ENCODE data around the gene TARS1. TPM values are rescaled to one million over a fixed set of nuclear protein-coding genes. Genes with fewer than 3 reads are reported as not detected.

The TARS1 gene
- total and polyA plus RNA-seq, 7 donors = 50.8 to 152 (median 66.3) TPM

- WGBS, 3 donors = 88 to 91% (median 90%) methylated on average over 6 of the region's 6 CpGs
- Histone ChIP-seq H3K9me3 (no peaks in the 10 kb centered on the region), H3K27me3 (ENCODE audit: insufficient read depth in 3 of 3, low read length in 2 of 3) (peaks cover 0 to 2% (median 0%) of the 10 kb centered on the region in 3 donors), H3K36me3 (ENCODE audit: insufficient read depth in 1 of 2, low read depth in 1 of 2) (no peaks in the 10 kb centered on the region), H3K4me1 (no peaks in the 10 kb centered on the region), H3K27ac (no peak overlapping the region), H3K4me3 (no peak overlapping the region)
- DNase-seq (no peak), ATAC-seq (no peak)
- TF ChIP-seq, protein P1, sequence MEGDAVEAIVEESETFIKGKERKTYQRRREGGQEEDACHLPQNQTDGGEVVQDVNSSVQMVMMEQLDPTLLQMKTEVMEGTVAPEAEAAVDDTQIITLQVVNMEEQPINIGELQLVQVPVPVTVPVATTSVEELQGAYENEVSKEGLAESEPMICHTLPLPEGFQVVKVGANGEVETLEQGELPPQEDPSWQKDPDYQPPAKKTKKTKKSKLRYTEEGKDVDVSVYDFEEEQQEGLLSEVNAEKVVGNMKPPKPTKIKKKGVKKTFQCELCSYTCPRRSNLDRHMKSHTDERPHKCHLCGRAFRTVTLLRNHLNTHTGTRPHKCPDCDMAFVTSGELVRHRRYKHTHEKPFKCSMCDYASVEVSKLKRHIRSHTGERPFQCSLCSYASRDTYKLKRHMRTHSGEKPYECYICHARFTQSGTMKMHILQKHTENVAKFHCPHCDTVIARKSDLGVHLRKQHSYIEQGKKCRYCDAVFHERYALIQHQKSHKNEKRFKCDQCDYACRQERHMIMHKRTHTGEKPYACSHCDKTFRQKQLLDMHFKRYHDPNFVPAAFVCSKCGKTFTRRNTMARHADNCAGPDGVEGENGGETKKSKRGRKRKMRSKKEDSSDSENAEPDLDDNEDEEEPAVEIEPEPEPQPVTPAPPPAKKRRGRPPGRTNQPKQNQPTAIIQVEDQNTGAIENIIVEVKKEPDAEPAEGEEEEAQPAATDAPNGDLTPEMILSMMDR (IDR thresholded peaks at IDR 0.05) = no peak
- intact Hi-C loops (cut with DNase I) = no loop called here
These were observed 48.8 kb downstream of the TARS1 start for GRCh38 chr5:33489481-33490067.

DNA sequence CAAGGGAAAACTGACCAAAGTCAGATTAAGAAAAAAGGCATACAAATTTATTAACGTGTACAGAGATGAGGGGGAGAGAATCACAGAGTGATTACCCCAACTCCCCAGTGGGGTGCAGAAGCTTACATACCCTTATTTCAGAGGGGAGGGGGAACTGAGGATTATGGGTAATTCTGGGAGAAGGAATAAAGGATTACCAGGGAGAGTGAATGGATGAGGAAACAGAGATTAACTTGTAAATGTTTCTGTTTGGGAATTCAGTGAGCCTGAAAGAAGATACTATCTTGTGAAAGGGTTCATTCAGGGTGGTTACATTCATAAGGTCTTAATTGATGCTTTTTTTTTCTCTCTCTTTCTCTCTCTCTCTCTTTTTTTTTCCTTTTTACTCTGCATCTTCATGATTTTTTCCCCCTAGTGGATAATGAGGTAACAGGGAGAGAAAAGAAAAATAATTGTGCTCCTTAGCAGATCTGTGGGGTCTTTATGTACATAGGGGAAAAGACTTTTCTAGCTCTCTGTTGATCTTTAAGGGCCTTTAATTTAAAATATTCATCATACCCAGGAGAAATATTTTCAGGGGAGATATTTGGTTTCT lies 49.4 kb downstream of the TARS1 start:
- intact Hi-C loops (cut with DNase I) = no loop called here
- Histone ChIP-seq H3K9me3 (no peaks in the 10 kb centered on the region), H3K27ac (no peak overlapping the region), H3K27me3 (ENCODE audit: insufficient read depth in 3 of 3, low read length in 2 of 3) (peaks cover 0 to 2% (median 0%) of the 10 kb centered on the region in 3 donors), H3K36me3 (ENCODE audit: insufficient read depth in 1 of 2, low read depth in 1 of 2) (no peaks in the 10 kb centered on the region), H3K4me3 (no peak overlapping the region), H3K4me1 (no peaks in the 10 kb centered on the region)
- ATAC-seq = no peak
- no peak for DNase-seq
- 69 to 76% (median 72%) methylated on average over 1 of the region's 1 CpG for WGBS, 3 donors
- TF ChIP-seq, protein P1 (IDR thresholded peaks at IDR 0.05) = no peak

- Histone ChIP-seq H3K4me3 (no peak overlapping the region), H3K9me3 (no peaks in the 10 kb centered on the region), H3K27ac (no peak overlapping the region), H3K36me3 (ENCODE audit: insufficient read depth in 1 of 2, low read depth in 1 of 2) (no peaks in the 10 kb centered on the region), H3K27me3 (ENCODE audit: insufficient read depth in 3 of 3, low read length in 2 of 3) (peaks cover 0 to 2% (median 0%) of the 10 kb centered on the region in 3 donors), H3K4me1 (no peaks in the 10 kb centered on the region)
- TF ChIP-seq, protein P1 (IDR thresholded peaks at IDR 0.05) = no peak
- ATAC-seq (no peak), DNase-seq (no peak)
- intact Hi-C loops (cut with DNase I) = no loop called here
These were observed 51.2 kb downstream of the TARS1 start for GRCh38 chr5:33491941-33492340.

GRCh38 chr5:33494466-33494865 lies 53.7 kb downstream of the TARS1 start:
- H3K27ac ChIP-seq = no peak overlapping the region
- DNase-seq (no peak), ATAC-seq (no peak)
- no peak overlapping the region for H3K4me3 ChIP-seq
- no peaks in the 10 kb centered on the region for H3K27me3 ChIP-seq (ENCODE audit: insufficient read depth in 3 of 3, low read length in 2 of 3)
- WGBS, 3 donors = 25 to 42% (median 39%) methylated on average over 1 of the region's 1 CpG
- TF ChIP-seq, protein P1 (IDR thresholded peaks at IDR 0.05) = no peak
- no peaks in the 10 kb centered on the region for H3K36me3 ChIP-seq (ENCODE audit: insufficient read depth in 1 of 2, low read depth in 1 of 2)
- no peaks in the 10 kb centered on the region for H3K9me3 ChIP-seq
- no peaks in the 10 kb centered on the region for H3K4me1 ChIP-seq
- intact Hi-C loops (cut with DNase I) = no loop called here

GRCh38 chr5:33501260-33501659 lies 60.5 kb downstream of the TARS1 start:
- no peaks in the 10 kb centered on the region for H3K27me3 ChIP-seq (ENCODE audit: insufficient read depth in 3 of 3, low read length in 2 of 3)
- no peak for DNase-seq
- H3K4me3 ChIP-seq = no peak overlapping the region
- no peak overlapping the region for H3K27ac ChIP-seq
- H3K9me3 ChIP-seq = no peaks in the 10 kb centered on the region
- TF ChIP-seq, protein P1 (IDR thresholded peaks at IDR 0.05) = no peak
- no peaks in the 10 kb centered on the region for H3K4me1 ChIP-seq
- no peak for ATAC-seq
- intact Hi-C loops (cut with DNase I) = no loop called here
- H3K36me3 ChIP-seq (ENCODE audit: insufficient read depth in 1 of 2, low read depth in 1 of 2) = no peaks in the 10 kb centered on the region
- WGBS, 3 donors = 83 to 91% (median 89%) methylated on average over 4 of the region's 4 CpGs

Data from psoas muscle (tissue), 8 donors.